M059J (cell line): ENCODE results near the gene CCSER1. TPM values are rescaled to one million over a fixed set of nuclear protein-coding genes. Genes with fewer than 3 reads are reported as not detected.

Experiments
- DNase-seq: peaks from one replicate; pipeline ENCODE4 v3.0.0-alpha.2; 2012; ENCODE audit warnings: low read depth
- total RNA-seq: library from RNA; depleted of rRNA; stranded (reverse); fragments of >200 nt; shearing (Covaris generic); gene quantifications from 2 replicates; pipeline ENCODE4 v1.2.3, GENCODE V29; 2014

CCSER1 gene
- total RNA-seq, 1 experiment from 2014 or later = not detected

DNA sequence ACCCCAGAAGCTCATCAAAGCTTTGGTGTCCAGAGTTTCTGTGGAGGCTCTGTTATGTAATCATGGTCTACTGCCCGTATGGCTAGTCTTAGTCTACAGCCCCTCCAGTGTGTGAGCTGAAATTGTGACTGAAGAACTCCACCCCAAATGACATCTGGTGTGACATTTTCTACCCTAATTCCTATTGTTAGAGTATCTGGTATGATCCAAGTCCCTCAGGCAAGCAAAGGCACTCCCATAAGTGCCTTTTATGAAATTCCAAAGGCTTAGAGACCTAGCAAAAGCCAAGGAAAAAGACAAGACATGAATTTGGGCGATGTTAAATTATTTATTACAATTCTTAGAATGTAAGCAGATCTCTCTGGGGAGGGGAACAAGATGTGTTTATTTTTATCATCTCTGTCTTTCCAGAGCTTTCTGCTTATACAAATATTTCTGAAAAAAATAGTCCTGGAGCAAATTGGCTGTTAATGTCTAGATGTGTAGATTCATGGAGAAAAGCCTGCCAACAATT is 417.4 kb downstream of the CCSER1 start:
- no peak for DNase-seq

- no peak for DNase-seq
These were observed 418.2 kb downstream of the CCSER1 start for GRCh38 chr4:90545380-90545779.

- peak; percentile 38 for DNase-seq
These were observed 418.9 kb downstream of the CCSER1 start for GRCh38 chr4:90546114-90546513.

DNA sequence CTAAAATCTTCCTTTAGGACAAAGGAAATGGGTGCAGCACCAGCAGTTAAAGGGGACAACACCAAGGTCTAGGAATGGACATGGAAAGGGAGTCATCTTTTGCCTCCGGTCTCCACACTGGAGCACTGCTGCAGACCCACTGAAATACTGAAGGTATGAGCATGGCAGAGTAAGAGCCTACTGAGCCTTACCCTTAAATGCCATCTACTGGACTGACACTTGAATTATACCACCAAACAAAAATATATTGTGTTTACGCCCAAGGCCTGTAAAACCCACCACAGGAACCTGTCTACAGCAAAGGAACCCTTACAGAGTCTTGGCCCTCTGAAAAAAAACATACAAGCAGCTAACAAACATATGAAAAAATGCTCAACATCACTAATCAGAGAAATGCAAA is 443.4 kb downstream of the CCSER1 start:
- no peak for DNase-seq

DNA sequence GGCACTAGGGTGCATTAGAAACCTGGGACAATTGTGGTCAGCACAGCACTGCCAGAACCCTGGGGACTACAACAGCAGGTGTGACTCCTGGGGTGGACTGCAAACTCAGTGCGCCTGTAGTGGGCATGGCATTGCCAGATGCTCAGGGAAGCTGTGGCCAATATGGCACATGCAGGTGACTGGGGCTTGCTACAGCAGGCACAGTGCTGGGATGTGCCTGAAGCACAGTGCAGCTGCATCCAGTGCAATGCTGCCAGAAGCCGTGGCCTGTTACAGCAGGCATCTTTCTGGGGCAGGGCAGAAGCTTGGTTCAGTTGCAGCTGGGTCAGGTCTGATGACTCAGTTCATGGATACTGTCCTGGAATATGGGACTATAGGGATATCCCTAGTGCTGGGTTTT is 445.8 kb downstream of the CCSER1 start:
- no peak for DNase-seq

DNA sequence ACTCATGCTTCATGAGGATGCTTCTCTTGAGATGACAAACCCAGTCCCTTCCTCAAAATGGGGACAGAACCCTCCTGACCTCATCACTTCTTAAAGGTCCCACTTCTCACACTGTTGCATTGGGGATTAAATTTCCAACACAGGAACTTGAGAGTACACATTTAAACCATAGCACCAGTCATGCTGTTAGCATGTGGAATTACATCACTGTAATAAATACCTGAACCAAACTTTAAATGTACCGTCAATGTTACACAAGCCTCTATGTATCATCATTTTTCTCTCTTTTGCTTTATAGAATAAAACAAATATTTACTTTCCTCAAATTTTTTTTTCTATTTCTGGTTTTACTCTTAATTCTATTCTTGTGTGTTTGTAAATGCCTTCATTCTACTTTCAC is 448.2 kb downstream of the CCSER1 start:
- DNase-seq = no peak

DNA sequence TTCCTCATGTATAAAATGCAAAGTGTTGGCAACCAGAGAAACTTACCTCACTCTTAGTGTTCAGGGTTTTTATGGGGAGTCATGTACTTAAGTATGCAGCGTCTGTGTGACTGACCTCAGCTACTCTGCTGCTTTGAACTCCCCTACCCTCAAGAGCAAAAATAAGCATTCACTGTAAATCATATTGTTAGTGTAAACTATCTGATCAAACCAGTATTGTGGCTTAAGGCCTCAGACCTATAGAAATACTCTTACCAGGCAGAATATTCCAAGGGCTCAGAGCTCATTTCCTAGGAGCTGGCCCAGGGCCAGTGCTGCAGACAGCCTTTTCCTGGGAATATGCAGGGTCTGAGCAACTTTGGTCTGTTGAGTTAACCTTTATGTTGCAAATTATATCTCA is 453.1 kb downstream of the CCSER1 start:
- DNase-seq = no peak

GRCh38 chr4:90582087-90582486 is 454.9 kb downstream of the CCSER1 start:
- DNase-seq = no peak

GRCh38 chr4:90584051-90584450 is 456.9 kb downstream of the CCSER1 start:
- DNase-seq = no peak

DNA sequence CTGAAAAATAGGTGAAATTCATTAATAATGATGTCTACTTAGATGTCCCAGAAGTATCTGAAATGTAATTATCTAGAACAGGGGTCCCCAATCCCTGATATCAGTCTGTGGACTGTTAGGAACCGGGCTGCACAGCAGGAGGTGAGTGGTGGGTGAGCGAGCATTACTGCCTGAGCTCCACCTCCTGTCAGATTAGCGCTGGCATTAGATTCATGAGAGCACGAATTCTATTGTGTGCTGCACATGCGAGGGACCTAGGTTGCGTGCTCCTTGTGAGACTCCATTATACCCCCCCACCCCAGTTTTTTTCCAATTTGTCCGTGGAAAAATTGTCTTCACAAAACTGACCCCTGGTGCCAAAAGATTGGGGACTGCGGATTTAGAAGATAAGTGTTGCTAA is 458.8 kb downstream of the CCSER1 start:
- no peak for DNase-seq

DNA sequence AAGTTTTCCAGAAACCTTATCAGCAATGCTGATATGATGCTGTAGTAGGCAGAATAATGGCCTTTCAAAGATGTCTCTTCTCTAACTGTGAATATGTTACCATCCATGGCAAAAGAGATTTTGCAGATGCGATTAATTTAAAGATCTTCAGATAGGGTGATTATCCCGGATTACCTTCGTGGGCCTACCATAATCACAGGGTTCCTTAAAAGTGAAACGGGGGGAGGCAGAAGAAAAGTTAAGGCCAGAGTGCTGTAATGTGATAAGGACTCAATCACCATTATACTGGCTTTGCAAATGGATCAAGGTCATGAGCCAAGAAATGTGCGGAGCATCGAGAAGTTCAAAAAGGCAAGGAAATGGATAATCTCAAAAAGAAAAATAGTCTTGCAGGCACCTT is 459.6 kb downstream of the CCSER1 start:
- no peak for DNase-seq

- DNase-seq = no peak
These were observed 470.7 kb downstream of the CCSER1 start for GRCh38 chr4:90597927-90598326.

DNA sequence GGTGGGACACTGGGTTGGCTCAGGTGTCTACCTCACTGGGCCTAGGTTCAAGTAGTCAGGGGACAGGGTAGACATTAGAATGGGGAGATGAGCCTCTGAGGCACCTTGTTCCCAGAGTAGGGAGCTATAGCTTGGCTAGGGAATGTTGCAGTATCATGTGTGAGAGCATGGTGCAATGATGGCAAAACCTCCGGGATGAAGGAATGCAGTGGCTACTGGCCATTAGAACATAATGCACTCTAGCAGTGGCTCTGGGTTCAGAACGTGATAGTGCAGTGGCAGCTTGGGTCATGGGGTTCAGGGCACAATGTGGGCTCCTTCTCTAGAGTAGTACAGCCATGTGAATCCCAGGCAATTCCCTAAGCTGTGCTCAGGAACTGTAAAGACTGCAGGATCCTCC is 471.5 kb downstream of the CCSER1 start:
- no peak for DNase-seq

DNA sequence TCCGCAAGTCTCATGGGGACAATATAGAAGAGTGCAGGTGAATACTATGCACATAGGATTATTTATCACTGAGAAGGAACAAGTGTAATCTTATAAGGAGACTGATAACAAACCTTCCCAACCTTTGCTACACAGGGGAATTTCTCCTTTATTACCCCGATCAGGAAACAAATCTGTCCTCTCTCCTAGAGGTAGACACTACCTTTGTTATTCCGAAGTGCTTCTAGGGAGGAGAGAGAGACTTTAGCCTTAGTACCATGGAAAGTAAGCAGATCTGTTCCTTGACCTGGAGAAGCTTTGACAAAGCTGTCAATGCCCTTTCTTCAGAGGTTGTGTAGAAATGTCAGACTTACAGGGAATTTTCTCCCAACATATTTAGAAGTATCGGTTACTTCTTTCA is 475.5 kb downstream of the CCSER1 start:
- no peak for DNase-seq

DNA sequence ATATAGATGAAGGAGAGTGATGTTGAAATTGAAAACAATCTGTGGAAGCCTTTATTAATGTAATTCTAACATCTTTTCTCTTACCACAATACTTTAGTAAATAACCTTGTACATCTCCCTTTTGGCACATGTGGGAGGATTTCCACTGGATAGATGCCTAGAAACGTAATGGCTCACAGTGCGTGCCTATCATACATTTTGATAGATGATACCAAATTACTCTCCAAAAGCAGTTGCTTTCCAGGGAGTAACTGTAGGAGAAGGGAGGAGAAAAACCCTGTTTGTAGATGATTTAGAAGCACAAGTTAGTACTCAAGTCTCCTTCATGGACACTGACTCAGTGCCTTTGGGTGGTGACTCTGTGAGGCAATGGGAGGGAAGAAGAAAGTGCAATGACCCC is 476.3 kb downstream of the CCSER1 start:
- DNase-seq = no peak

- no peak for DNase-seq
These were observed 479.6 kb downstream of the CCSER1 start for GRCh38 chr4:90606781-90607180.

DNA sequence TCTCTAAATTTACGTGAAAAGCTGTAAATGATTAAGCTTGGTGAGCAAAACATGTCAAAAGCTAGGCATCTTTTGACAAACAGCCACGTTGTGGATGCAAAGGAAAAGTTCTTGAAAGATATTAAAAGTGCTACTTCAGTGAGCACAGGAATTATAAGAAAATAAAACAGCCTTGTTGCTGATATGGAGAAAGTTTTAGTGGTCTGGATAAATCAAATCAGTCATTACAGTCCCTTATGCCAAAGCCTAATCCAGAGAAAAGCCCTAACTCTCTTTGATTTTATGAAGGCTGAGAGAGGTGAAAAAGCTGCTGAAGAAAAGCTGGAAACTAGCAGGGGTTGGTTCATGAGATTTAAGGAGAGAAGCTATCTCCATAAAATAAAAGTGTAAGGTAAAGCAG is 487.2 kb downstream of the CCSER1 start:
- no peak for DNase-seq

DNA sequence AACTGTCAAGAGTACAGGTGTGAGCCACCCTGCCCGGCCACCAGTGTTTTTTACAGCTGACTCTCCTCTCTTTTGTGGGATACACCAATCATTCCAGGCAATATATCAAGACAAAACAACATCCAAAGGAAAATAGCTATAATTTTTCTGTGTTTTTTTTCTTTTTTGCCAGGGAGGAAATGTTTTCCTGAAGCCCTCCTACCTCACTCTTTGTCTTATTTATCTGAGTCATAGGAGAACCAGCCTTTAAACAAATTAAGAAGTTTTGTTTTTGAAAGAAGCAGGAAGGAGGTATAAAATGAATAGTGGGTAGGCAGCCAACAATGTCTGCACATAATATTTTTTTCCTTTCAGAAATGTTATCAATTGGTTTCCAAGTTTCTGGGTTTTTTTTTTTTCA is 493.9 kb downstream of the CCSER1 start:
- DNase-seq = no peak

DNA sequence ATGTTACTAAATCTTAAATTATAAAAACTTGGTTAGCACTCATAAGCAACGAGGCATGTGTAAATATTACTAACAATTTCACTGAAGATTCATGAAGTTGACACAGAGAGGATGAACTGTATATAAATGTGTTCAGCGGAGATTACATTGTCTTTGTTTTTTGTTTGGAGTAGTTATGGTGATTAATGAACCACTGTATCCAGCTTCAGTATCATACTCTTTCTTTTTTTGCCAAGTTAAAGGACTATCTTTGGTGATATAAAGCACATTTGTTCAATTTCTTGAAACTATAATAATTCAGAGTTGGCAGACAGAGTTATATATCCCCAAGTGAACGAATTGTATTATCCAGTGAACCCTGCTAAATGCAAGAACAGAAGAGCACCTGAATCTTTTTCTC is 497.6 kb downstream of the CCSER1 start:
- DNase-seq = no peak

DNA sequence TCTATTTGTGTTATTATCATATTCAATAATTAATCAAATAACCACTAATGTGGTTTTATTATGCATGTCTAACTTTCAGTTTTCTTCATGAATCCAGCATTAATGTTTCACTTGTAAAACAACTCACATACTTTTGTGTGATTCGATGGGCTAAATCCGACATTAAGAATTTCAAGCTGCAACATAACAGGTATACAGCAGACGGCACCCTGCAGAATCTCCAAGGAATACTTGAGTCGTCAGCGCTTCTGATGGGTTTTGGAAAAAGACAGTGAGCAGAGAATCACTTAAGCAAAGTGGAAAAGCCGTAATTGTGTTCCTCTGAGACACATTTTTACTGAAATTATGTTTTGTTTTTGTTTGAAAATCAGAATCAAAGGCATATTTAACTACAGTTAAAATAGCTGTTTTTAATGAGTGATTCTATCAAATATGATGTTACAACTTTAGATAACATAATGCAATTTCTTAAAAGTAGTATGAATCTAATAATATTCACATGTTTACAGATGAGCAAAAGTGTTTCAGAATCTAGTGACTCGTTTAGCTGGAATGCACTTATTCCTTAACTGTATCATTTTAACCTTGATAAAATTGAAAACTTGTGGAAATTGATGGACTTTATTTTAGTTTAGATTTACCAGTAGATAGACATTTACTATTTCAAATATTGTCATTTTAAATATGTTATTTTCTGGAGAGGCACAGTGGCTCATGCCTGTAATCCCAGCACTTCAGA is 514.8 kb downstream of the CCSER1 start:
- no peak for DNase-seq

DNA sequence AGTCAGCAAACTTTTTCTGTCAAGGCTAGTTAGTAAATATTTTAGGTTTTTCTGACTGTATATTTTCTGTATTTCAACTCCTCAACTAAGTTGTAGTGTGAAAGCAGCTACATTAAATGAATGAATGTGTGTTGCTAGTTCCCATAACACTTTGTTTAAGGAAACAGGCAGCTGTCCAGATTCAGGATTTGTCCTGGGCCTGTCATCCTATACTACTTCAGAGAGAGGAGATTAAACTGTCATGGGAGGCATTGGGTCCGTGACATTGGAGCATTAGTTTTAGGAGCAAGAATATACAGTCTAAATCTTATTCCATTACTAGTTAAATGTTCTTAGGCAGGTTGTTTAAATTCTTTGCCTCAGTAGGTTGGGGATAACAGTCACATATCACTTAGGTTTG is 516.0 kb downstream of the CCSER1 start:
- no peak for DNase-seq

DNA sequence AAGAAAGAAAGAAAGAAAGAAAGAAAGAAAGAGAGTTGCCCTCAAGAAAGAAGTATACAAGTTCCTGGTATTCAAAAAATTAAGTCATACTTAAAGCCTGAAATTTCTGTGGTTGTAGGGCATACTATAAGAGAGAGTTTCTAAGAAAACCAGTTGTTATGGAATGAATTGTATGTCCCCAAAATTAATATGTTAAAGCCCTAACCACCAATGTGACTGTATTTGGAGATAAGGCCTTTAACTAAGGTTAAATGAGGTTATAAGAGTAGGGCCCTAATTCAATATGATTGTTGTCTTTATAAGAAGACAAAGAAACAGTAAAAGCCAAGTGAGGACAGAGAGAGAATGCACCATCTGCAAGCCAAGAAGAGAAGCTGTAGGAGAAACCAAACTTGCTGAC is 521.1 kb downstream of the CCSER1 start:
- DNase-seq = no peak

DNA sequence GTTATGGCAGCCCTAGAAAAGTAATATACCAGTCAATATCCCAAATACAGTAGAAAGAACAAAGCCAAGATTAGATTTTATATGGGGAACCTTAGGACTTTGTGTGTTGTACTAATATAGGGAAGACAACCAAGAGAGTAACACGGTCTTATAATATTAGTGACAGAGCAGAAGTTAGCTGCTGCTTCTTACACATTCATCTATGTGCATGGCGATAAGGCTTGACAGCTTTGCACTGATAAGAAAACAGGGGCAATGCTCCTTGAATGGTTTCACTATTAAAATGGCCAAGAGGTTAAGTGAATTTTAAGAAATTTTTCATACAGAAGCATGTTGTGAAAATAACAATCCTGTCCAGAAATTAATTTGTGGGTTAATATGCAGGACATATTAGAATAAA is 521.6 kb downstream of the CCSER1 start:
- DNase-seq = no peak

DNA sequence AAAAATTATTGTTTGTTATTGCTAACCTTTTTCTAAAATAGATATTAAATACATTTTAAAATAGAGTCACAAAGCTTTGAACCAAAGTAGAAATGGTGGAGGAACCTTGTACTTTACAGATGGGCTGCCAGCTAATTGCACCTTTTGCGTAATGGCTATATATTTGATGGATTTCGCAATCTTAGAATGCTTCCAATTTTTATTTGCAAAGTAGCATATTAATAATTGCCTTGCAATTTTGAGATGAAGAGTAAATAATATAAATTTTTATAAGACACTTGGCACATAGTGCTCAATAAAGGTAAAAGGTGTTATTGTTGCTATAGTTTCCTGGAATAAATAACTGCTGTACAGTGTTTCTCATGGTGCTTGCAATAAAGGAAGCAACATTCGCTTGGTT is 533.5 kb downstream of the CCSER1 start:
- no peak for DNase-seq
